Measurements from ENCODE around the gene ZC3H14.

The ZC3H14 gene

DNA sequence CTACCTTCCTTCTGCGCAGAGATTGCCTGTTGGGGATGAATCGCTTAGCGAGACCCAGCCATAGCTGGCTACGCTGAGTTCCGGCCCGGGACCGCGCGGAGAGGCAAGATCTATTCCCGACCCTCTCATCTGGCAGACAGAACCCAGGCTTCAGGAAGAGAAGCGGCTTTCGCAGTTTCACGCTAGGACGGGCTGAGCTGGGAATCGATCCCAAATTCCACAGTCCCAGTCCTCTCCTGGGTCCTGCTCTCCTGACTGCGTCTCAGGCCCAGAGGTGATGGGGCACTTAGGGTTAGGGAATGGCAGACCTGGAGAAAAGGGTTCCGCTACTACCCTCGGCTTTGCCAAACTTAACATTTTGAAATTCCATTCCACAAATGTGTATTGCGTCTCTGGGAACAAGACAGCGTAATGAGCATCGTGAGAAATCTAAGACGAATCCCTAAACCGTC lies 10.8 kb upstream of the ZC3H14 start:
- no peak for DNase-seq (ENCODE audit: extremely low read depth in 1 of 2, low read depth in 1 of 2)

DNA sequence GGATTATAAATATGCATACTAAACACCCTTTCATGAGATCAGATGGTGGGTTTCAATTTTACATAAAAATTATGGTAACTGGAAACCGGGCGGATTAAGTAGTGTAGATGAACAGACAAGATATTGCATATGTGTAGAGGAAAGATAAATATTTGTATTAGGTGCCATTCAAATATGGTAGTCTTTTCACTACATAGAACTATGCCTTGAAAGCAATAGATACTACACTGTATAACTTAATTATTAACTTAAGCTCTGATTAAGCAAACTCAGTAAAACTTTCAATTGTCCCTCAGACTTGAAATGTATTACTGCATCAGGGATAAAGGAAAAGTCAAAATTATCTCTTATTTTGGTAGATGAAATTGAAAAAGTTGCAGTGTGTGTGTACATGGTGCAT lies 10.0 kb upstream of the ZC3H14 start:
- DNase-seq (ENCODE audit: extremely low read depth in 1 of 2, low read depth in 1 of 2), result no peak

DNA sequence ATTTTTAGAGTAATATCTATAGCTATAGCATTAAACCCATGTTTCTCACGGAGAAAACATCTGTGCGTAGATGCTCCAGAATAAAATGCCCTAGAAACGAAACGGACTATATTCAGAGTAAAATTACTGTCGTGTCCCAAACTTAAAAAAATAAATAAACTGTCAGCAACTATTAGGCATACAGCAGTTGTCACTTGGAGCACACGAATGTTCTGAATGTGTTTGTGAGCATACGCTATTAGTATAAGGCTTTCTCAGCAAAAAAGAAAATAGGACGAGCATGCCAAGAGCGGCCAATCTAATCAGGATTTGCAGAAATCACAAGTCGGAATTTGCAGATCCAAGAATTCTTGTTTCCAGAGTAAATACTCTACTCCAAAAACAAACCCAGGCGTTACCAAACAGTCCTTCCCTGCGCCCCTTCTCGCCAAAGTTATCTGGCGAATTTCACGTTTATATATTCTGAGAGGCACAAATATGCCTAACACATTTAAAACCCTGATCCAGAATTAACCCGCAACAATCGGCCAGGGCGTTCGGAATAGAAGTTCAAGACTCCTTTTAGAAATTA lies 8.9 kb upstream of the ZC3H14 start:
- DNase-seq (ENCODE audit: extremely low read depth in 1 of 2, low read depth in 1 of 2), result no peak

DNA sequence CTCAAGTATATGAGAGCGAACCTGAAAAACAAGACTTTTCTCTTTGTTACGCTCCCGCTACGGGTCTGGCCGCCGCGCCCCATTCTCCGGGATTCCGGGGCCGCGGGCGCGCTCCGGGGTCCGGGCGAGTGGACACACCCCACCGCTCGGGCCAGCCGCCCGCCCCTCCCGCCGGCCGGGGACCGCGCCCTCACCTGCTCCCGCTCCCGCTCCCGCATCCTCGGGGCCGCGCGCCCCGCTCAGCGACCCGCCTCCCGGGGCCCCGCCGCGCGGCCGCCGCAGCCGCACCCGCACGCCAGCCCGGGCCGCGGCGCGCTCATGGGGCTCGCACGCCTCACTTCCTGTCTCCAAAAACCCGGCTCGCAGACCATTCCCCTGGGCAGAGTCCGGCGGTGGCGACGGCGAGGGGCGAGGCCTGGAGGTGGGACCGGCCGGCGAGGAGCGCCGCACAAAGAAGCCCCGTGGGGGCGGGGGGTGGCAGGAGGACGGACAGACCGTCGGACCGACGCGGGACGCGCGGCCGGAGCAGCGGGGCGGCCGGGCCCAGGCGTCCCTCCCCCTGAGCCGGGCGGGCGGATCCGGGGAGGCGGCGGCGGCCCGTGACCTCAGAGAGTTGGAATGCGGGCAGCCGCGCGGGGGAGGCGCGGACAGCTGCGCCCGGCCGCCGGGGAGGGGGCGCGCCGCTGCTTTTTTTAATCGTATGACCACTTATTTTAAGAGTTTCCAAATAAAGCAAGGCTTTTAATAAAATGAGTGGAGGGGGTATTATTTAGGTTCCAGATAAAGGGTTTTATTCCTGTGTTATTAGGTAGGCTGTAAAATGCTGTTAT lies 8.2 kb upstream of the ZC3H14 start, which contains the start of gene PTPN21:
Gene PTPN21, minus strand, starts transcription at position 551 of the 830 bp plus-strand sequence. CDS start 4,590 bp downstream, outside the sequence.
- DNase-seq (ENCODE audit: extremely low read depth in 1 of 2, low read depth in 1 of 2), result no peak

DNA sequence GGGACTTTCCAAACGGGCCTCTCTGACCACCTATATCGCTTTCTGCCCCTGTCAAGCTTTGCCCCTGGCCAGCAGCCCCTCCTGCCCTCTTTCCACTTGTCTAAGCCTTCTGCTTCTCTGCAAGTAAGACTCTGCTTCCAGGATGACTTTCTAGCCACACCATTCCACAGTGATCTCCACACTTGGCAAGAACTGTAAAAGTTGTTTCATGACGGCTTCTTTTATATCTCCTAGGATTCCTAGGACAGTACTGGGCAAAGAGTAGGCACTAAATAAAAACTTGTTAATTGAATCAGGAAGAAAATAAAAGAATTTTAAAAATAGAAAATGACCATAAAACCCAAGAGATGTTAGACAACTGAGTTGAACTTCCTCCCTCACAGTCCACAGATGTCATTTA lies 6.3 kb upstream of the ZC3H14 start:
- DNase-seq (ENCODE audit: extremely low read depth in 1 of 2, low read depth in 1 of 2), result no peak

DNA sequence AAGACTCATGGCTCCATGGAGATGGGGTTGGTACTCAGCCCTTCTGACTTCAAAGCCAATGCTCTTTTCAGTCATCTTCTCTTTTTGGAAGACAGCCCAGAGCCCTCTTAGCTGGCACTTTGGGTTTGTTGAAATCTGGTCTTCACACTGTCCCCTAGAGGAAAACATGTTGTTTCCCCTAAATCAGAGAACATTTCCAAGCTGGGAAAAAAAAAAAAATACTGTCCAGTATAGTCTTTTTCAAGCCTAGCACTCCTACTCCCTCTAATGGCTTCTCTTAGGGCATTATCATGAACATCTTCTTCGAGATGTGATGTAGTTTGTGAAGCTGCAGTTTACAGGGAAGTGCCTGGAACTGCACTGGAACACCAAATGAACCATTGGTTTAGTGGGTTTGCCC lies 3.0 kb upstream of the ZC3H14 start:
- DNase-seq (ENCODE audit: extremely low read depth in 1 of 2, low read depth in 1 of 2), result no peak

DNA sequence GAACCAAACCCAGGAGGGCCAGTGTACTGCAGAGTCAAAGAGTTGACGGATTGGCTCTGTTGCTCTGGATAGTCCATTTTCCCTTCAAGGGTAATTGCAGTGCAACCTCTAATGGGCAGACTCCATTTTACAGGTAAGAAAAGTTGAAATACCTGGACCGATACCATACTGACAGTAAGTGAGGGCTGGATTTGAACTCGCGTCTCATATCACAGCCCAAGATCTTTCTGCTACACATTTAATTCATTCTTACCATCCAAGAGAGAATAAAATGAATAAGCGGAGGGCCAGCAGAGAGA lies 356 bp upstream of the ZC3H14 start:
- DNase-seq (ENCODE audit: extremely low read depth in 1 of 2, low read depth in 1 of 2), result no peak

DNA sequence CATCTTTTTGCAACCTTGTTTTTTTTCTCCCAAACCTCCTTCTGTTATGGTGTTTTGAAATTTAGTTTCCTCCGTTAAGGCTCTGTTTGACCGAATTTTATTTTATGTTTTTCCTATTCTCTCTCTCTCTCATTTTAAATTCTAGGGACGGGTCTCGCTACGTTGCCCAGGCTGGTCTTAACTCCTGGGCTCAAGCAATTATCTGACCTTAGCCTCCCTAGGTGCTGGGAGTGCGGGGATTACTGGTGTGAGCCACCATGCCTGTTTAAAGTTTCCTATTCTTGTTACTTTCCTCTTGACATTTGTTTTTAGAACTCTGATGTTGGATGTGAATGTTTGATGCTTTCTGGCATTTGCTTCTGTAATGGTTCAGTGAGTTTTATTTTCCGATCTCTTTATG lies 1.0 kb downstream of the ZC3H14 start:
- DNase-seq (ENCODE audit: extremely low read depth in 1 of 2, low read depth in 1 of 2), result no peak

DNA sequence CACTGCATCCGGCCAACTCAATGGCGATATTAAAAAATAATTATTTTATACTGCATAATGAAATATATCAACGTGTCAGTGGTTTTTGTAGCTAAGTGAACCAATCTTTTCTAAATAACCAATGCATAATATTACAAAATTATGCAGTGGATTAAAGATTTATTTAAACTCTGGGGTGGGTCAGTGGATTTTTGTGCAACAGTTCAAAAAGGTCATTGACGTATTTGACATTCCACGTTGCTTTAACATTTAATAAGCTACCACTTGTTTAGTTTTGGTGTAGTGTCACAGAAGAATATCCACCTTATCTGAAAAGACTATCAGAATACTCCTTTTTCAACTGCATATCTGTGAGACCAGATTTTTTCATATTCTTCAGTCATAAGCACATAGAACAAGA lies 2.6 kb downstream of the ZC3H14 start:
- no peak for DNase-seq (ENCODE audit: extremely low read depth in 1 of 2, low read depth in 1 of 2)

DNA sequence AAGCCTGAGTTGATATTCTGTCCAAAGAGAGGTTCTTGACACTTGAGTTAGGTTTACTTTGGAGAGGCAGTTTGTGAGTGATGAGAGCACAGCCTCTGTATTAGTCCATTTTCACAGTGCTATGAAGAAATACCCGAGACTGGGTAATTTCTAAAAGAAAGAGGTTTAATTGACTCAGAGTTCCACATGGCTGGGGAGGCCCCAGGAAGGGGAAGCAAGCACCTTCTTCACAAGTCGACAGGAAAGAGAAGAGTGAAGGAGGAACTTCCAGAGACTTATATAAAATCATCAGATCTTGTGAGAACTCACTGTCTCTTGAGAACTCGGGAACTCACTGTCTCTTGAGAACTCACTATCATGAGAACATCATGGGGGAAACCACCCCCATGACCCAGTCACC lies 5.4 kb downstream of the ZC3H14 start:
- DNase-seq (ENCODE audit: extremely low read depth in 1 of 2, low read depth in 1 of 2), result no peak

DNA sequence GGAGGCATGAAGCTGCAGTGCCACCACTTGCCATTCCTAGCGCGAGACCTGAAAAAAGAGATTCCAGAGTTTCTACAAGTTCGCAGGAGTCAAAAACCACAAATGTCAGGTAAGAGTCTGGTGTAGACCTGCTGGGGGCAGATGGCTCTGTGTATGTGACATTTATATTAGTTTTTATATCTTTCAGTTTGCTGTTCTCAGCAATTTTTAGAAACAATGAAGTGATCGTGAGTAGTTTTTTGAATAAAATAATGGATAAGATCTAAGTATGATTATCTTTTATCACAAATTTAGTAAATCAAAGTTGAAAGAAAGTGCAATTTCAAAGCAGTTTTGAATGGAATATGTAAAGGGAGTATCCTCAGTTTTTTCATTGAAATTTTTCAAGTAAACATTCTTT lies 9.3 kb downstream of the ZC3H14 start:
- DNase-seq (ENCODE audit: extremely low read depth in 1 of 2, low read depth in 1 of 2), result no peak

DNA sequence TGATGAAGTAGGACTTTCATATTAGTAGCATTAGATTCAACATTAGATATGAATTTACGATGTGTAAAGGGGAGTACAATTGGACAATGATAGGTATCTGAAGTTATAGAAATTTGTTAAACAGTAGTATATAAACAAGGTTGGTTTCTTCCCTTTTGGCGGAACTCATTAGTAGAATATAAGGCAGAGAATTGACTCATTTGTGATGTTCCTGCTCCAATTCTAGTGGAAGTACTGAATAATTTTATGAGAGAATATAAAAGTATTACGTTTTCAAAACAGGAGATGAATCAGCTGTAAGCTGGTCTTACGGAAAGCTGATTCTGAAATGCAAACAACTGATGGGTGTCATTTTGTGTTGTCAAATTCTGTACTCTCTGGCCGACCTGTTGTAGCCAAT lies 13.4 kb downstream of the ZC3H14 start:
- no peak for DNase-seq (ENCODE audit: extremely low read depth in 1 of 2, low read depth in 1 of 2)

DNA sequence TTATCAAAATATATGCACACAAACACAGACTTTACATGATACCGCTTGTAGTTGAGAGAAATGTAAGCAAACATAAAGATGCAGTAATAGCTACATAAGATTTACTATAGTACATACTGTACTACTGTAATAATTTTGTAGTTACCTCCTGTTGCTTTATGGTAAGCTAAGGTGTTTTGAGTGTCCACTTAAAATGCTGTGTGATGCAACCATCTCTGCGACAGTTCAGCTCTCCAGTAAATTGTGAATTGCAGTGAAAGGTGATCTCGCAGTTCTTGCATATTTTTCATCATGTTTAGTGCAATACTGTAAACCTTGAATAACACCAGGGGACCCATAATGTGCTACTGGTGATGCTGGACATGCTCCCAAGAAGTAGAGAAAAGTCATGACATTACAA lies 21.6 kb downstream of the ZC3H14 start:
- DNase-seq (ENCODE audit: extremely low read depth in 1 of 2, low read depth in 1 of 2), result no peak

DNA sequence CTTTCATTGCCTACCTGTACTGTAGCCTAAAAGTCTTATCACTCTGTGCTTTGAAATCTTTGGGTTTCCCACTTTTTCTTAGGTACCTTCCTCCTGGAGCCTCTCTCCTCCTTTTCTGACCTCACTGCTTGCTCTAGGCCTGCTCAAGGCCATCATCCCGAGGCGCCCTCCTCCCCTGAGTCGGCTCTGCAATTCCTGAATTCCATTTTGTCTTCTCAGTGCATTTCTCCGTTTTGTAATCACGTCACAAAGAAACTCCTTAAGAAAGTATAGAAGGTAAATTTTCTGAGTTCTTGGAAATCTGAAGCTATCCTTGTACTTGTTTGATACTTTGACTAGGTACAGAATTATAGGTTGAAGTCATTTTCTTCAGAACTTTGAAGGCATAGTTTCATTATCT lies 25.2 kb downstream of the ZC3H14 start:
- no peak for DNase-seq (ENCODE audit: extremely low read depth in 1 of 2, low read depth in 1 of 2)

DNA sequence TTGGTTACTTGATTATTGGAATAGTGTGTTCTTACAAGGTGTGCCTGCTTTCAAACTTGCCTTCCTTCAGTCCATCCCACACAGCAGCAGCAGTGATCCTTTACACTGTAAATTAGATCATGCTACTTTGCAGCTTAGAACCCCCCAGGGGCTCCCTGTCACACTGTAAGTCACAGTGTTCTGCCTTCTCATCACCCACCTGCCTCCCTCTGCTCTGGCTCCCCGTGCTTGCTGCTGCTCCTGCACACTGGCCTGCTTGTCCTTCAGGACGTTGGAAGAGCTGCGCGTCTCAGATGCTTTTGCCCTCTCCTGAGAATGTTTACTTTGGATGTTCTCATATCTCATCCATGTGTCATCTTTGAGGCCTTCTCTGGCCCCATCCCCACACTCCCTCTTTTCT lies 27.3 kb downstream of the ZC3H14 start:
- no peak for DNase-seq (ENCODE audit: extremely low read depth in 1 of 2, low read depth in 1 of 2)

DNA sequence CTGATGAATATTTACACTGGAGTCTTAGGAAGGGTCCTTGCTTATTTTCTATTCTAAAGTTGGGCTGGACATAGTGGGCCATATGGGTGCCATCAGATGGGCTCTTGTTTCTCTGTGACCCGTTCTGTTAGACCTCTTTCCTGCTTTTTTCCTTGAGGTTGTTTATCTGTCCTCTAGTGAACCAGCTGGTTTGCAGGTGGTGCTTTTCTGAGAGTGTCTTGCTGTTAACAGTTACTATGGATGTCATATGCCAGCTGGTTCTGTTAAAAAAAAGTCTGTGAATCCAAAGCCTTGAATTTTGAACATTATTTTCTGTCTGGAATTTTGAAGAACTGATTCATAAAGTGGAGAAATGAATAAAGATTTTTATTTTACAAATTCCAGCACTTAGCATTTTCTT lies 29.2 kb downstream of the ZC3H14 start:
- no peak for DNase-seq (ENCODE audit: extremely low read depth in 1 of 2, low read depth in 1 of 2)

DNA sequence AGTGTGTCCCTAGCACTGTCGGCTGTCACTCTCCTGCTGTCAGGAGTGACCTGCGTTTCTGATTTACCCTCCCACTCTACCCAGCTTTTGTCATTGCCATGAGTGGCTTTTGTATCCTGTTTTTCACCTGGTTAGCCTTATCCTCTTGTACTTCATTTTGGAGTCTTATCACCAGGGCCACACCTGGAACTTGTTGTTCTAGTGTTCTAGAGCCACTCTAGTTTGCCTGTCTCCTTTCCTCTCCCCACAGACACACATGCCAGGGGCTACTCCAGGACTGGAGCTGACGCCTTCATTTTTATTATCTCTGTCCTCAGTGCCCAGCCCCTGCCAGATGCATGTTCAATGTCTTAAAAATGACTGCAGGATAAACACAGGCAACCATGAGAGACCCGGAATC lies 34.2 kb downstream of the ZC3H14 start:
- DNase-seq (ENCODE audit: extremely low read depth in 1 of 2, low read depth in 1 of 2), result no peak

DNA sequence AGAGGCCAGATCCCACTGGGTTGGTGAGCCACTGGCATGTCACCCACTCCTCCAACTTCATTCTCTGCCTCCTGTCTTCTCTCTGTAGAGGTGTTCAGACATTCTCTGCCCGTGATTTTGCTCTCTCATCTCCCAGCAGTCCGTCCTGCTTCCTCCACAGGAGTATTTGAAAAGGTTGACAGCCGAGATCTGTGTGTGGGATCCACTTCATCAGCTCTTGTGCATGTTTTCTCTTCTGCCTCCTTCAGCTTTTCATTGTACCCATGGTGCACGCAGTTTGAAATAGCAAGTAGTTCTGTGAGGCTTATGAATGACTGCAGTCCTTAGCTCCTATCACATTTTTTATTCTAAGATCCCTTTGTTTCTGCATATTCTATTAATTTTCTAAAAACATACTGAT lies 34.8 kb downstream of the ZC3H14 start:
- DNase-seq (ENCODE audit: extremely low read depth in 1 of 2, low read depth in 1 of 2), result no peak

DNA sequence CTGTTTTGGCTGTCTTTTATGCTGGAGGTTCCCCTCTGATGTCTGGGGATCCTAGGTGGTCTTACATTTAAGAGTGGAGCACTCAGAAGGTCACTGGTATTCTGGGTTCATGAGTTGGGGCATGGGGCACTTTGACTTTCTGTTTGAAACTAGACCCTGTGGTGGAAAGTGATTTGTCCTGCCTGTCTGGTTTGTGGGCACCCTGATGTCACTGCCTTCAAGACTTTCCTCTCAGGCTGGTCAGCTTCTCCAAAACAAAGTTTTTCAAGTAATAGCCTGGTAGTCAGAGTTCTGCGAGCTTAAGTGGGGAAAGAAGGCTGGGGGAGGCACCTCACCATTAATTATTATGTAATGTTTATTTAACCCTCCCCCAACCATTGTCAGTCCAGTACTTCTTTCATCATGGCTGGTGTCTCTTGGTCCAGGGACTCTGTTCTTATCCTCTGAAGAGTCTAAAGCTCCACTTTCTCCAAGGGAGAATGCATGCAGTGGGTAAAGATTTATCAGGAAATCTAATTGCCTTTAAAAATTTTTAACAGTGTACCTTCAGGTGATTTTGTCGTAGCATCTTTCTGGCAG lies 35.3 kb downstream of the ZC3H14 start:
- DNase-seq (ENCODE audit: extremely low read depth in 1 of 2, low read depth in 1 of 2), result no peak

DNA sequence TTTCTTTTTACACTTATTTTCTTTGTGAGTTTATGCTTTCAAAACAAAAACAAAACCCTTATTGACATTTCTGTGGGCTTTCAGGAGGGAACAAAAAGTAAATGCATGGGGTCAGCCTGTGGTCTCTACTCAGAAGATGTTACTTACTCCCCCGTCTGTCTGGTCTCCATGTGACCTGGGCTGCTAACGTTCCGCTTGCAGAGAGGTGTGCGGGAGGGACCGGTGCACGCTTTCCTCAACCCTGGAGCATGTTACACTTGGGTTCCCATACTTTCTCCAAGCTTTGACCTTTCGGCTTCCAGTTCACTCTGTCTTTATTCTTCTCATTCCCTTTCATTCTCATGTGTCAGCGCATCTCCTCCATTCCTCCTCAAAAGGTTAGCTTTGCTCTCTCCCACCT lies 36.5 kb downstream of the ZC3H14 start:
- no peak for DNase-seq (ENCODE audit: extremely low read depth in 1 of 2, low read depth in 1 of 2)

DNA sequence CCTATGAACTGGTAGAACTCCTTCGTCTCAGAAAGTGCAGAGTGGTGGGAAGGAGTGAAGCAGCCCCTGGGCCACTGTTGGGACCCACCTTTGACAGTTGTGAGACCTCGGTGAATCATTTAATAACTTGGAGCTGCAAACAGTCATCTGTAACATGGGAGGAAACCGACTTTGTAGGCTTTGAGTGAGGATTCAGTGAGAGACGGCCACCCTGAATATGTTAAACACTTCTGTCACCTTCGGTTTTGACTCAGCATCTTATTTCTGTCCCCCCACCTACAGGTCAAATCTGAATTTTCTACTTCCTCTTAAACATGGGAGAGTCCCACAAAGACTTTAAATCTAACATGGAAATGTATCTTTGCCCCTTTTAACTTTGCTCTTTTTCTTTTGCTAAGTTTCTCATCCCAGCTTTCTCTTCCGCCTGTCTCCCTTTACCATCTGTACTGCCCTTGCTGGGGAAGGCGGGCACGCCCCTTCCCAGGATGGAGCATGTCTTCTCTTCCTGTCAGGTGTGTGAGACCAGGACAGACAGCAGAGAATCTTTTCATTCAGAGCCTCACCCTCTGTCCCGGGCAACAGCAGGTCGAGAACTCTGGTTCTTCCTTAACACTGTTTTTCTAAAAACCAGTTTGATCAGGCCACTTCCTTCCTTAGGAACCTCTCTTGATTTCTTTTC lies 37.1 kb downstream of the ZC3H14 start:
- DNase-seq (ENCODE audit: extremely low read depth in 1 of 2, low read depth in 1 of 2), result peak in 1 of 2 donors; percentile 37

DNA sequence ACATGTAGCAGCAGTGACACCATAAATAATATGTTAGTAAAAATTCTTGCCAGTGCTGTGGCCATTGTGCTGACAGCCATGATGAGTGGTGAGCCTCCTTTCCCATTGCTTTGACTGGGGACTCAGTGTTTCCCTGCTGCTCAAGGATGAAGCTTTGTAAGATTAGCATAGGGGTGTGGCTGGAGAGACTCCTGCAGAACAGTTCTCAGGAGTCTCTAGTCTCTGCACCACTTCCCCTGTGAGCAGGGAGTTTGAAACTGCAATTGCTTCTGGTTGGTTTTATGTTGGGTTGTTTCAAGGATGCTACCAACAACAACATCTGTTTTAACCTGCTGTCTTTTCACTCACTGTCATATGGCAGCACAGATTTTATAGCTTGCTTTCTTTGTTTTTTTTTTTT lies 41.4 kb downstream of the ZC3H14 start:
- DNase-seq (ENCODE audit: extremely low read depth in 1 of 2, low read depth in 1 of 2), result no peak
